A673 (cell line): ENCODE data around the gene ZNF592. TPM values are rescaled to one million over a fixed set of nuclear protein-coding genes. Genes with fewer than 3 reads are reported as not detected.

Experiments
- BruUV-seq: library from RNA; stranded (reverse); fragments of 400-500 nt; replicated peaks from 2 replicates; lab custom pipeline; 2021; lab: Mats Ljungman, UMichigan
- CTCF ChIA-PET: fragments of 300-600 bp; sonication (Branson Sonifier 250); formaldehyde crosslinking; loops from one replicate; lab custom pipeline; 2022; ENCODE audit warnings: antibody characterized with exemption; lab: Charles Lee
- POLR2A ChIA-PET: fragments of 300-600 bp; sonication (Branson Sonifier 250); formaldehyde crosslinking; loops from one replicate; lab custom pipeline; 2022; ENCODE audit warnings: antibody characterized with exemption; ENCODE audit not compliant: low non-redundant PET; lab: Charles Lee
- DNase-seq: peaks from one replicate; pipeline ENCODE4 v3.0.0-alpha.2; 2015; ENCODE audit warnings: low spot score
- H3K27ac ChIP-seq: fragments of 200-600 bp; sonication (generic); 2 replicates; pipeline ENCODE4 v1.5.1; 2016; ENCODE audit warnings: mixed run types, low read depth, mild to moderate bottlenecking, mixed read lengths, antibody characterized with exemption, low read length; ENCODE audit not compliant: poor library complexity, severe bottlenecking
- H3K27me3 ChIP-seq: fragments of 200-600 bp; sonication (generic); replicated peaks from 2 replicates; pipeline ENCODE4 v1.6.1; 2017; ENCODE audit warnings: mixed run types, low read depth, mild to moderate bottlenecking, mixed read lengths, antibody characterized with exemption, low read length; ENCODE audit not compliant: insufficient read depth, poor library complexity
- H3K36me3 ChIP-seq: fragments of 200-600 bp; sonication (generic); 2 replicates; pipeline ENCODE4 v1.6.1; 2016; ENCODE audit warnings: mixed run types, mild to moderate bottlenecking, mixed read lengths, antibody characterized with exemption, low read length; ENCODE audit not compliant: insufficient read depth, poor library complexity, severe bottlenecking
- H3K4me1 ChIP-seq: fragments of 200-600 bp; sonication (generic); 2 replicates; pipeline ENCODE4 v1.6.1; 2017; ENCODE audit warnings: mixed run types, mild to moderate bottlenecking, mixed read lengths, antibody characterized with exemption, low read length; ENCODE audit not compliant: insufficient read depth, poor library complexity, severe bottlenecking
- H3K4me3 ChIP-seq: fragments of 200-600 bp; sonication (generic); 2 replicates; pipeline ENCODE4 v1.5.1; 2016; ENCODE audit warnings: low read depth, mixed run types, mild to moderate bottlenecking, mixed read lengths, low read length; ENCODE audit not compliant: poor library complexity, severe bottlenecking
- H3K9me3 ChIP-seq: fragments of 200-600 bp; sonication (generic); 2 replicates; pipeline ENCODE4 v1.6.1; 2016; ENCODE audit warnings: mixed run types, low read depth, mild to moderate bottlenecking, mixed read lengths, antibody characterized with exemption, low read length; ENCODE audit not compliant: poor library complexity, severe bottlenecking
- EZH2 ChIP-seq: fragments of 200-600 bp; sonication (generic); IDR thresholded peaks from 2 replicates; pipeline ENCODE4 v1.6.1; 2017; ENCODE audit warnings: borderline replicate concordance, low read depth, mild to moderate bottlenecking, mixed read lengths, antibody characterized with exemption, low read length; ENCODE audit not compliant: poor library complexity, severe bottlenecking
- intact Hi-C: fragments of 100-400 bp; cut with micrococcal nuclease; formaldehyde crosslinking; loops from one replicate; pipeline ENCODE4 v1.10.0; 2022; ENCODE audit not compliant: unreplicated experiment
- total RNA-seq: library from RNA; stranded (reverse); gene quantifications from 2 replicates; pipeline ENCODE4 v1.2.3, GENCODE V29; 2021
- TF ChIP-seq, protein P1 (sequence below): fragments of 300-800, 200-600 bp; sonication (generic); conservative IDR thresholded peaks from 2 replicates; pipeline ENCODE4 v1.5.1; 2017; ENCODE audit warnings: low read depth, mild to moderate bottlenecking, antibody characterized with exemption, low read length, moderate library complexity, mixed read lengths

Gene ZNF592
- total RNA-seq, 1 experiment from 2014 or later = 37.2 TPM

DNA sequence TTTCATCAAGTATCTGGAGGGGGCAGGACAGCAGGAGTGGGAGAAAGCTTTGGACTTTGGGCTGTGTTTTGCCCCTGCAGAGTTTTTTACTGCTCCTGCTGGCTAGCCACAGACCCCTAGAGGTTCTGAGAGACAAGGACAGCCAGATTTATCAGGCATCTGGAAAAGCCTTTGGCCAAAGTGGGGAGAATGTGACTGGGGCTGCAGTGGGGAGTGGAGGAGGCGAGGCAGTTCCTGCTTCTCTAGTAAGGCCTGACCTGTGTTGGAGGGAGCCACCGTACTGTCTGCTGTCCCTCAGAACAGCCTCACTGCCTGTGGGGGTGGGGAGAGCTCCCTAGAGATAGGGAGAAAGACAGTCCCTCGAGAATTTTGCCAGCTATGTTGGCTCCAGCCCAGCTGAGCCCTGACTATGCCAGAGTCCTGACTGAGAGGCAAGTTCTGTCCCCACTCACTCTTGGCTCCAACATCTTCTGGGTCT, 70.9 kb downstream of the ZNF592 start:
- no TSS peak for BruUV-seq
- ChIA-PET POLR2A (interaction anchor here (0.6 kb wide), 1 partner anchor 28 kb away, joined by 4 read pairs; no protein-coding TSS in a partner anchor), CTCF (no interaction called here)
- Histone ChIP-seq H3K27ac (no peak overlapping the region), H3K36me3 (no peaks in the 10 kb centered on the region), H3K4me3 (no peak overlapping the region), H3K27me3 (no peaks in the 10 kb centered on the region), H3K9me3 (no peaks in the 10 kb centered on the region), H3K4me1 (peaks cover 13% of the 10 kb centered on the region)
- peak; percentile 37 for DNase-seq
- intact Hi-C loops = no loop called here
- TF ChIP-seq EZH2 = no peak
- TF ChIP-seq, protein P1, sequence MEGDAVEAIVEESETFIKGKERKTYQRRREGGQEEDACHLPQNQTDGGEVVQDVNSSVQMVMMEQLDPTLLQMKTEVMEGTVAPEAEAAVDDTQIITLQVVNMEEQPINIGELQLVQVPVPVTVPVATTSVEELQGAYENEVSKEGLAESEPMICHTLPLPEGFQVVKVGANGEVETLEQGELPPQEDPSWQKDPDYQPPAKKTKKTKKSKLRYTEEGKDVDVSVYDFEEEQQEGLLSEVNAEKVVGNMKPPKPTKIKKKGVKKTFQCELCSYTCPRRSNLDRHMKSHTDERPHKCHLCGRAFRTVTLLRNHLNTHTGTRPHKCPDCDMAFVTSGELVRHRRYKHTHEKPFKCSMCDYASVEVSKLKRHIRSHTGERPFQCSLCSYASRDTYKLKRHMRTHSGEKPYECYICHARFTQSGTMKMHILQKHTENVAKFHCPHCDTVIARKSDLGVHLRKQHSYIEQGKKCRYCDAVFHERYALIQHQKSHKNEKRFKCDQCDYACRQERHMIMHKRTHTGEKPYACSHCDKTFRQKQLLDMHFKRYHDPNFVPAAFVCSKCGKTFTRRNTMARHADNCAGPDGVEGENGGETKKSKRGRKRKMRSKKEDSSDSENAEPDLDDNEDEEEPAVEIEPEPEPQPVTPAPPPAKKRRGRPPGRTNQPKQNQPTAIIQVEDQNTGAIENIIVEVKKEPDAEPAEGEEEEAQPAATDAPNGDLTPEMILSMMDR = no peak

GRCh38 chr15:84819791-84820190, 71.4 kb downstream of the ZNF592 start:
- Histone ChIP-seq H3K4me1 (peaks cover 13% of the 10 kb centered on the region), H3K9me3 (no peaks in the 10 kb centered on the region), H3K36me3 (no peaks in the 10 kb centered on the region), H3K27me3 (no peaks in the 10 kb centered on the region), H3K27ac (no peak overlapping the region), H3K4me3 (no peak overlapping the region)
- no TSS peak for BruUV-seq
- POLR2A ChIA-PET = no interaction called here
- TF ChIP-seq, protein P1 = no peak
- TF ChIP-seq EZH2 = no peak
- CTCF ChIA-PET = interaction anchor here (0.5 kb wide), 1 partner anchor 8 kb away, joined by 3 read pairs; no protein-coding TSS in a partner anchor
- intact Hi-C loops = no loop called here
- no peak for DNase-seq

DNA sequence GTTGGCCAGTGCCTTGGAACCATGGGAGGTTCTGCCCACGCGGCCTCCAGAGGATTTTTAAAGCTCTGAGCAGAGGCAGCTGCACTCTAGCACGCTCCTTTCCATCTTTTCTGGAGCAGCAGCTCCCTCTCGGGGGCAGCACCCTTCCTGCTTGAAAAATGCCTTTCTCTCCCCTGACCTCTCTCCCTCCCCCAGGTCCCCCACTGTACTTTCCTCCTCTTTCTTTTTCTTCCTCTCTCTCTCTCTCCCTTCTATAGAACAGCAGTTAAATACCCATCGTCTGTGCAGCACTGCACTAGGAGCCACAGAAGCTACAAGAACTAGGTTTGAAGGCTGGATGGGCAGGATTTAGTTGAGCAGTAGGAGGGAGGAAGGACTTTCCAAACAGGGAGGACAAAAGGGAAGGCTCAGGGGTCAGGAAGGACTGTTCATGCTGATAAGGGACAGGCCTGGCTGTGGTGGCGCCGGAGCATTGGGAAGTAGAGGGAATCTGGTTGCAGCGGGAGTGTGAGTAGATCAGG, 73.2 kb downstream of the ZNF592 start:
- Histone ChIP-seq H3K27ac (no peak overlapping the region), H3K4me1 (peaks cover 13% of the 10 kb centered on the region), H3K9me3 (no peaks in the 10 kb centered on the region), H3K4me3 (no peak overlapping the region), H3K36me3 (no peaks in the 10 kb centered on the region), H3K27me3 (no peaks in the 10 kb centered on the region)
- no peak for DNase-seq
- no peak for TF ChIP-seq EZH2
- TF ChIP-seq, protein P1 = no peak
- intact Hi-C loops = no loop called here
- CTCF ChIA-PET = interaction anchor here (0.6 kb wide), 1 partner anchor 197 kb away, joined by 3 read pairs; no protein-coding TSS in a partner anchor
- POLR2A ChIA-PET = interaction anchor here (0.6 kb wide), 1 partner anchor 12 kb away, joined by 3 read pairs; no protein-coding TSS in a partner anchor
- no TSS peak for BruUV-seq
